HG03457 (cell line): ENCODE measurements around the gene GM2A.
"Not testable (repeated sequence)": the region's sequence is repeated elsewhere in the genome, so short reads cannot be mapped to it uniquely, and the experiment has no call there.

Experiments used
- ATAC-seq: cut with Tn5 transposase; IDR thresholded peaks from one replicate; pipeline ENCODE4 v1.9.1; 2021; ENCODE audit warnings: moderate number of reproducible peaks; ENCODE audit not compliant: unreplicated experiment

The GM2A gene

GRCh38 chr5:151284392-151284967 lies 31.5 kb downstream of the GM2A start:
- no peak for ATAC-seq

- ATAC-seq = no peak
Measured at GRCh38 chr5:151285683-151286082, 32.7 kb downstream of the GM2A start.

GRCh38 chr5:151286246-151286645 lies 33.3 kb downstream of the GM2A start:
- ATAC-seq = no peak

- ATAC-seq = no peak
Measured at GRCh38 chr5:151288180-151288579, 35.2 kb downstream of the GM2A start.

- no peak for ATAC-seq
Measured at GRCh38 chr5:151293624-151294023, 40.6 kb downstream of the GM2A start.

GRCh38 chr5:151295138-151295537 lies 42.2 kb downstream of the GM2A start:
- ATAC-seq = no peak

GRCh38 chr5:151295791-151296477 lies 42.9 kb downstream of the GM2A start:
- no peak for ATAC-seq

GRCh38 chr5:151296478-151296830 lies 43.5 kb downstream of the GM2A start:
- ATAC-seq = no peak

- no peak for ATAC-seq
Measured at GRCh38 chr5:151296974-151297373, 44.0 kb downstream of the GM2A start.

- no peak for ATAC-seq
Measured at GRCh38 chr5:151298063-151298855, 45.3 kb downstream of the GM2A start.

- no peak for ATAC-seq
Measured at GRCh38 chr5:151303666-151304065, 50.7 kb downstream of the GM2A start, which contains the start of gene SLC36A3. Gene SLC36A3 (minus strand): TSS chr5:151303766. CDS start chr5:151303354, 412 bp downstream.

GRCh38 chr5:151309266-151309665 lies 56.3 kb downstream of the GM2A start:
- ATAC-seq = not testable (repeated sequence)

GRCh38 chr5:151309821-151310220 lies 56.8 kb downstream of the GM2A start:
- not testable (repeated sequence) for ATAC-seq

- no peak for ATAC-seq
Measured at GRCh38 chr5:151310932-151311331, 57.9 kb downstream of the GM2A start.

GRCh38 chr5:151312756-151313324 lies 59.9 kb downstream of the GM2A start:
- no peak for ATAC-seq

GRCh38 chr5:151313357-151313756 lies 60.4 kb downstream of the GM2A start:
- ATAC-seq = no peak

GRCh38 chr5:151315998-151316597 lies 63.1 kb downstream of the GM2A start:
- ATAC-seq = no peak

GRCh38 chr5:151317871-151318270 lies 64.9 kb downstream of the GM2A start:
- no peak for ATAC-seq

- ATAC-seq = no peak
Measured at GRCh38 chr5:151318850-151319732, 66.1 kb downstream of the GM2A start.
